Parathyroid adenoma (tissue), 2 donors: ENCODE data around the gene CDC42BPA.

Source experiments
- H2AFZ ChIP-seq: fragments of 300-600 bp; sonication (generic); one replicate; pipeline ENCODE4 v1.7.0; 2017; ENCODE audit warnings: antibody characterized with exemption, mild to moderate bottlenecking
- H3K27ac ChIP-seq: fragments of 300-600 bp; sonication (generic); one replicate; pipeline ENCODE4 v1.7.0; 2017
- H3K27me3 ChIP-seq: fragments of 300-600 bp; sonication (generic); one replicate; pipeline ENCODE4 v1.7.0; 2017; ENCODE audit warnings: low read length; ENCODE audit not compliant: control insufficient read depth, insufficient read depth
- H3K36me3 ChIP-seq: fragments of 300-600 bp; sonication (generic); one replicate; pipeline ENCODE4 v1.7.0; 2017; ENCODE audit warnings: low read length; ENCODE audit not compliant: control insufficient read depth, insufficient read depth
- H3K4me1 ChIP-seq: fragments of 300-600 bp; sonication (generic); one replicate; pipeline ENCODE4 v1.7.0; 2017; ENCODE audit warnings: control low read depth
- H3K4me2 ChIP-seq: fragments of 300-600 bp; sonication (generic); one replicate; pipeline ENCODE4 v1.7.0; 2017; ENCODE audit warnings: low read length
- H3K4me3 ChIP-seq: fragments of 300-600 bp; sonication (generic); one replicate; pipeline ENCODE4 v1.7.0; 2017; ENCODE audit warnings: low read depth, low read length
- H3K79me2 ChIP-seq: fragments of 300-600 bp; sonication (generic); one replicate; pipeline ENCODE4 v1.7.0; 2017; ENCODE audit warnings: control low read depth
- H3K9ac ChIP-seq: fragments of 300-600 bp; sonication (generic); one replicate; pipeline ENCODE4 v1.7.0; 2017; ENCODE audit warnings: mild to moderate bottlenecking
- H3K9me3 ChIP-seq: fragments of 300-600 bp; sonication (generic); one replicate; pipeline ENCODE4 v1.7.0; 2017; ENCODE audit warnings: low read length; ENCODE audit not compliant: control insufficient read depth
- TF ChIP-seq, protein P1 (sequence below): fragments of 300-600 bp; sonication (generic); IDR thresholded peaks from one replicate; pipeline ENCODE4 v1.7.0; 2017; ENCODE audit warnings: antibody characterized with exemption, mild to moderate bottlenecking
- donor health status: primary hyperparathyroidism.

Gene CDC42BPA

GRCh38 chr1:227308367-227309336, 9.6 kb downstream of the CDC42BPA start:
- Histone ChIP-seq H3K36me3 (no peaks in the 10 kb centered on the region), H3K9me3 (no peaks in the 10 kb centered on the region), H3K27me3 (no peaks in the 10 kb centered on the region), H3K4me2 (no peak overlapping the region), H3K79me2 (peaks cover 2% of the 10 kb centered on the region), H2AFZ (no peak overlapping the region), H3K4me3 (no peak overlapping the region), H3K27ac (no peak overlapping the region), H3K9ac (no peak overlapping the region), H3K4me1 (no peaks in the 10 kb centered on the region)
- TF ChIP-seq, protein P1, sequence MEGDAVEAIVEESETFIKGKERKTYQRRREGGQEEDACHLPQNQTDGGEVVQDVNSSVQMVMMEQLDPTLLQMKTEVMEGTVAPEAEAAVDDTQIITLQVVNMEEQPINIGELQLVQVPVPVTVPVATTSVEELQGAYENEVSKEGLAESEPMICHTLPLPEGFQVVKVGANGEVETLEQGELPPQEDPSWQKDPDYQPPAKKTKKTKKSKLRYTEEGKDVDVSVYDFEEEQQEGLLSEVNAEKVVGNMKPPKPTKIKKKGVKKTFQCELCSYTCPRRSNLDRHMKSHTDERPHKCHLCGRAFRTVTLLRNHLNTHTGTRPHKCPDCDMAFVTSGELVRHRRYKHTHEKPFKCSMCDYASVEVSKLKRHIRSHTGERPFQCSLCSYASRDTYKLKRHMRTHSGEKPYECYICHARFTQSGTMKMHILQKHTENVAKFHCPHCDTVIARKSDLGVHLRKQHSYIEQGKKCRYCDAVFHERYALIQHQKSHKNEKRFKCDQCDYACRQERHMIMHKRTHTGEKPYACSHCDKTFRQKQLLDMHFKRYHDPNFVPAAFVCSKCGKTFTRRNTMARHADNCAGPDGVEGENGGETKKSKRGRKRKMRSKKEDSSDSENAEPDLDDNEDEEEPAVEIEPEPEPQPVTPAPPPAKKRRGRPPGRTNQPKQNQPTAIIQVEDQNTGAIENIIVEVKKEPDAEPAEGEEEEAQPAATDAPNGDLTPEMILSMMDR = no peak

GRCh38 chr1:227306689-227307088, 11.6 kb downstream of the CDC42BPA start:
- Histone ChIP-seq H2AFZ (no peak overlapping the region), H3K9ac (no peak overlapping the region), H3K27ac (no peak overlapping the region), H3K36me3 (no peaks in the 10 kb centered on the region), H3K4me1 (peaks cover 3% of the 10 kb centered on the region), H3K4me2 (no peak overlapping the region), H3K79me2 (peaks cover 2% of the 10 kb centered on the region), H3K4me3 (no peak overlapping the region), H3K9me3 (no peaks in the 10 kb centered on the region), H3K27me3 (no peaks in the 10 kb centered on the region)
- TF ChIP-seq, protein P1 = no peak

GRCh38 chr1:227305894-227306626, 12.2 kb downstream of the CDC42BPA start:
- Histone ChIP-seq H3K36me3 (no peaks in the 10 kb centered on the region), H3K27me3 (no peaks in the 10 kb centered on the region), H3K79me2 (peaks cover 2% of the 10 kb centered on the region), H3K9ac (no peak overlapping the region), H3K4me2 (no peak overlapping the region), H3K4me1 (peaks cover 3% of the 10 kb centered on the region), H2AFZ (no peak overlapping the region), H3K27ac (no peak overlapping the region), H3K4me3 (no peak overlapping the region), H3K9me3 (no peaks in the 10 kb centered on the region)
- TF ChIP-seq, protein P1 = no peak

DNA sequence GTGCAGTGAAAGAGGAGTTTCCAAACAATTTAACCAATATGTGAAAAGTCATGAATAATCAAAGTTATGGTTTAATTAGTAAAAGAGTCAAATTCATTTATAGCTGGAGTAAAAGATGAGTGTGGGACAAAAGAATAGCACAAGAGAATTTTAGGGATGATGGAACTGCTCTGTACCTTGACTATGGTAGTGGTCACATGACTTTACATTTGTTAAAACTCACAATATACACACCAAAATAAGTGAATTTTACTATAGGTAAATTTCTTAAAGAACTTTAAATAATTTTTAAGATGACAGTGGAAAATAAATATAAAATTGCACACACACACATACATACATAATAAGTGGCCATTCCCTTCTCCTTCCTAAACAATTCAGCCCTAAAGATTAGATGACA, 13.6 kb downstream of the CDC42BPA start:
- Histone ChIP-seq H3K9me3 (no peaks in the 10 kb centered on the region), H3K36me3 (no peaks in the 10 kb centered on the region), H3K4me2 (no peak overlapping the region), H3K9ac (no peak overlapping the region), H3K79me2 (no peaks in the 10 kb centered on the region), H3K27me3 (no peaks in the 10 kb centered on the region), H3K27ac (no peak overlapping the region), H2AFZ (no peak overlapping the region), H3K4me3 (no peak overlapping the region), H3K4me1 (peaks cover 3% of the 10 kb centered on the region)
- TF ChIP-seq, protein P1 = no peak
